ENCODE measurements around the gene ABCA7. TPM values are rescaled to one million over a fixed set of nuclear protein-coding genes. Genes with fewer than 3 reads are reported as not detected.
A peak's percentile ranks its signal among the peaks of the same experiment; 100 is the strongest.
"Not testable (repeated sequence)": the region's sequence is repeated elsewhere in the genome, so short reads cannot be mapped to it uniquely, and the experiment has no call there.

The ABCA7 gene
- total and polyA plus RNA-seq, 4 donors = 3.0 to 60.9 (median 4.8) TPM

GRCh38 chr19:1113986-1114483 is 74.1 kb downstream of the ABCA7 start:
- H3K36me3 ChIP-seq (ENCODE audit: control insufficient read depth in 4 of 4, insufficient read depth in 3 of 4, low read depth in 1 of 4, low read length in 3 of 4) = peaks cover 8 to 55% (median 37%) of the 10 kb centered on the region in 4 donors
- no peaks in the 10 kb centered on the region for H3K9me3 ChIP-seq (ENCODE audit: control insufficient read depth in 4 of 4, low read length in 3 of 4)
- H3K4me1 ChIP-seq (ENCODE audit: control insufficient read depth in 4 of 4, insufficient read depth in 4 of 4, low read length in 3 of 4) = peaks cover 8 to 21% (median 18%) of the 10 kb centered on the region in 4 donors
- H3K27me3 ChIP-seq (ENCODE audit: control insufficient read depth in 4 of 4, insufficient read depth in 4 of 4, low read length in 3 of 4) = no peaks in the 10 kb centered on the region
- H3K4me3 ChIP-seq (ENCODE audit: low read depth in 1 of 3, low read length in 3 of 3) = no peak overlapping the region
- no peak for TF ChIP-seq FOXA2 (IDR thresholded peaks at IDR 0.05)
- TF ChIP-seq RXRA (IDR thresholded peaks at IDR 0.05) = peak in 1 of 2 donors; percentile 4
- no peak for TF ChIP-seq HNF4G (IDR thresholded peaks at IDR 0.05)
- TF ChIP-seq HNF4A (conservative IDR thresholded peaks at IDR 0.05) = peak; percentile 51 to 68
- 81% methylated on average over 25 of the region's 25 CpGs for WGBS
- H3K9ac ChIP-seq (ENCODE audit: low read depth in 1 of 2, low read length in 2 of 2) = peak overlapping the region in 1 of 2 donors; percentile 64
- DNase-seq (ENCODE audit: low spot score) = no peak
- H3K27ac ChIP-seq (ENCODE audit: low read depth in 1 of 2, low read length in 2 of 2) = peak overlapping the region; percentile 66 to 81

GRCh38 chr19:1114728-1115127 is 74.8 kb downstream of the ABCA7 start:
- H3K9me3 ChIP-seq (ENCODE audit: control insufficient read depth in 4 of 4, low read length in 3 of 4); H3K4me3 ChIP-seq (ENCODE audit: low read depth in 1 of 3, low read length in 3 of 3); DNase-seq (ENCODE audit: low spot score); H3K27me3 ChIP-seq (ENCODE audit: control insufficient read depth in 4 of 4, insufficient read depth in 4 of 4, low read length in 3 of 4); H3K27ac ChIP-seq (ENCODE audit: low read depth in 1 of 2, low read length in 2 of 2); H3K9ac ChIP-seq (ENCODE audit: low read depth in 1 of 2, low read length in 2 of 2): not testable (repeated sequence)
- peaks cover 8 to 21% (median 18%) of the 10 kb centered on the region in 4 donors for H3K4me1 ChIP-seq (ENCODE audit: control insufficient read depth in 4 of 4, insufficient read depth in 4 of 4, low read length in 3 of 4)
- H3K36me3 ChIP-seq (ENCODE audit: control insufficient read depth in 4 of 4, insufficient read depth in 3 of 4, low read depth in 1 of 4, low read length in 3 of 4) = peaks cover 8 to 57% (median 37%) of the 10 kb centered on the region in 4 donors
- WGBS = 94% methylated on average over 9 of the region's 9 CpGs

Small RNA genes within 50 kb of the gene (small RNA-seq; reads per million reads assigned to genes)
- gene RNU6-2 = 0.35 reads per million, percentile 38 among the genes with 10 or more reads in this experiment

Other genes with a start within 250 kb of the ABCA7 start
- 100 to 1,000 TPM in 1 of 2 donors, 10 to 100 TPM in 1; 98.1 to 147 TPM for gene PTBP1, start 242.7 kb upstream of the ABCA7 start, total RNA-seq
- 10 to 100 TPM; 72.9 to 76.5 TPM for gene PTBP1, start 242.7 kb upstream of the ABCA7 start, polyA plus RNA-seq
- 1 to 10 TPM in 1 of 2 donors, not detected in 1; 3.1 TPM for gene PLPPR3, start 218.2 kb upstream of the ABCA7 start, total RNA-seq
- not detected for gene PLPPR3, start 218.2 kb upstream of the ABCA7 start, polyA plus RNA-seq
- 10 to 100 TPM in 1 of 2 donors, under 1 TPM in 1; 0.08 to 20.2 TPM for gene AZU1, start 212.3 kb upstream of the ABCA7 start, total RNA-seq
- 1 to 10 TPM in 1 of 2 donors, under 1 TPM in 1; 0.24 to 1.8 TPM for gene AZU1, start 212.3 kb upstream of the ABCA7 start, polyA plus RNA-seq
- gene PRTN3, start 199.1 kb upstream of the ABCA7 start, total RNA-seq = 100 to 1,000 TPM in 1 of 2 donors, under 1 TPM in 1; 0.17 to 225 TPM
- gene PRTN3, start 199.1 kb upstream of the ABCA7 start, polyA plus RNA-seq = 1 to 10 TPM in 1 of 2 donors, under 1 TPM in 1; 0.67 to 2.7 TPM
- 10 to 100 TPM in 1 of 2 donors, under 1 TPM in 1; 0.17 to 37.4 TPM for gene ELANE, start 187.8 kb upstream of the ABCA7 start, total RNA-seq
- 1 to 10 TPM in 1 of 2 donors, under 1 TPM in 1; 0.88 to 2.7 TPM for gene ELANE, start 187.8 kb upstream of the ABCA7 start, polyA plus RNA-seq
- 10 to 100 TPM; 13.2 to 14.1 TPM for gene CFD, start 180.4 kb upstream of the ABCA7 start, total RNA-seq
- 10 to 100 TPM in 1 of 2 donors, 1 to 10 TPM in 1; 4.5 to 20.2 TPM for gene CFD, start 180.4 kb upstream of the ABCA7 start, polyA plus RNA-seq
- gene MED16, start 146.9 kb upstream of the ABCA7 start, total RNA-seq = 10 to 100 TPM; 39.7 to 42.3 TPM
- gene MED16, start 146.9 kb upstream of the ABCA7 start, polyA plus RNA-seq = 10 to 100 TPM; 30.6 to 50.5 TPM
- gene RNU6-9, start 146.6 kb upstream of the ABCA7 start, total RNA-seq = not detected
- gene RNU6-9, start 146.6 kb upstream of the ABCA7 start, polyA plus RNA-seq = not detected
- 10 to 100 TPM; 17.4 to 72.4 TPM for gene R3HDM4, start 126.9 kb upstream of the ABCA7 start, total RNA-seq
- gene R3HDM4, start 126.9 kb upstream of the ABCA7 start, polyA plus RNA-seq = 10 to 100 TPM; 14.1 to 23.0 TPM
- gene KISS1R, start 122.8 kb upstream of the ABCA7 start, total RNA-seq = not detected
- gene KISS1R, start 122.8 kb upstream of the ABCA7 start, polyA plus RNA-seq = not detected
- gene ARID3A, start 114.1 kb upstream of the ABCA7 start, total RNA-seq = 10 to 100 TPM in 1 of 2 donors, 1 to 10 TPM in 1; 5.2 to 42.4 TPM
- 1 to 10 TPM in 1 of 2 donors, under 1 TPM in 1; 0.74 to 1.0 TPM for gene ARID3A, start 114.1 kb upstream of the ABCA7 start, polyA plus RNA-seq
- gene WDR18, start 55.8 kb upstream of the ABCA7 start, total RNA-seq = 10 to 100 TPM; 24.3 to 41.7 TPM
- gene WDR18, start 55.8 kb upstream of the ABCA7 start, polyA plus RNA-seq = 10 to 100 TPM; 33.8 to 45.3 TPM
- under 1 TPM in 1 of 2 donors, not detected in 1; 0.05 TPM for gene GRIN3B, start 39.7 kb upstream of the ABCA7 start, total RNA-seq
- gene GRIN3B, start 39.7 kb upstream of the ABCA7 start, polyA plus RNA-seq = not detected
- gene TMEM259, start 19.0 kb upstream of the ABCA7 start, total RNA-seq = 10 to 100 TPM; 34.3 to 80.3 TPM
- 10 to 100 TPM; 29.7 to 99.3 TPM for gene TMEM259, start 19.0 kb upstream of the ABCA7 start, polyA plus RNA-seq
- not detected for gene RNU6-2, start 18.6 kb upstream of the ABCA7 start, total RNA-seq
- gene RNU6-2, start 18.6 kb upstream of the ABCA7 start, polyA plus RNA-seq = not detected
- gene CNN2, start 13.5 kb upstream of the ABCA7 start, total RNA-seq = 10 to 100 TPM; 31.0 to 38.4 TPM
- 10 to 100 TPM; 10.1 to 22.6 TPM for gene CNN2, start 13.5 kb upstream of the ABCA7 start, polyA plus RNA-seq
- 10 to 100 TPM; 13.6 to 27.5 TPM for gene ARHGAP45, start 27.1 kb downstream of the ABCA7 start, total RNA-seq
- gene ARHGAP45, start 27.1 kb downstream of the ABCA7 start, polyA plus RNA-seq = 1 to 10 TPM; 3.3 to 5.8 TPM
- 100 to 1,000 TPM in 1 of 2 donors, 10 to 100 TPM in 1; 51.8 to 168 TPM for gene POLR2E, start 55.3 kb downstream of the ABCA7 start, total RNA-seq
- gene POLR2E, start 55.3 kb downstream of the ABCA7 start, polyA plus RNA-seq = 100 to 1,000 TPM; 175 to 211 TPM
- gene GPX4, start 63.9 kb downstream of the ABCA7 start, total RNA-seq = 100 to 1,000 TPM; 122 to 149 TPM
- gene GPX4, start 63.9 kb downstream of the ABCA7 start, polyA plus RNA-seq = 100 to 1,000 TPM; 447 to 558 TPM
- gene SBNO2, start 134.2 kb downstream of the ABCA7 start, total RNA-seq = 10 to 100 TPM; 11.0 to 25.0 TPM
- gene SBNO2, start 134.2 kb downstream of the ABCA7 start, polyA plus RNA-seq = 10 to 100 TPM in 1 of 2 donors, 1 to 10 TPM in 1; 2.2 to 19.1 TPM
- gene STK11, start 165.7 kb downstream of the ABCA7 start, total RNA-seq = 100 to 1,000 TPM in 1 of 2 donors, 10 to 100 TPM in 1; 40.6 to 126 TPM
- gene STK11, start 165.7 kb downstream of the ABCA7 start, polyA plus RNA-seq = 10 to 100 TPM in 1 of 2 donors, 1 to 10 TPM in 1; 3.0 to 30.3 TPM
- under 1 TPM; 0.05 to 0.25 TPM for gene CBARP, start 197.9 kb downstream of the ABCA7 start, total RNA-seq
- gene CBARP, start 197.9 kb downstream of the ABCA7 start, polyA plus RNA-seq = under 1 TPM in 1 of 2 donors, not detected in 1; 0.06 TPM
- 10 to 100 TPM; 20.2 to 44.5 TPM for gene ATP5F1D, start 201.6 kb downstream of the ABCA7 start, total RNA-seq
- 100 to 1,000 TPM; 246 to 315 TPM for gene ATP5F1D, start 201.6 kb downstream of the ABCA7 start, polyA plus RNA-seq
- 10 to 100 TPM in 1 of 2 donors, 1 to 10 TPM in 1; 9.1 to 22.9 TPM for gene MIDN, start 208.5 kb downstream of the ABCA7 start, total RNA-seq
- 10 to 100 TPM in 1 of 2 donors, 1 to 10 TPM in 1; 2.9 to 14.6 TPM for gene MIDN, start 208.5 kb downstream of the ABCA7 start, polyA plus RNA-seq
- gene CIRBP, start 229.2 kb downstream of the ABCA7 start, total RNA-seq = 100 to 1,000 TPM in 1 of 2 donors, 10 to 100 TPM in 1; 80.5 to 135 TPM
- 100 to 1,000 TPM in 1 of 2 donors, 10 to 100 TPM in 1; 41.1 to 113 TPM for gene CIRBP, start 229.2 kb downstream of the ABCA7 start, polyA plus RNA-seq
- 10 to 100 TPM; 14.6 to 15.7 TPM for gene FAM174C, start 235.4 kb downstream of the ABCA7 start, total RNA-seq
- gene FAM174C, start 235.4 kb downstream of the ABCA7 start, polyA plus RNA-seq = 10 to 100 TPM; 51.9 to 79.8 TPM
- gene EFNA2, start 245.8 kb downstream of the ABCA7 start, total RNA-seq = 1 to 10 TPM in 1 of 2 donors, under 1 TPM in 1; 0.98 to 6.2 TPM
- 1 to 10 TPM; 2.5 to 9.8 TPM for gene EFNA2, start 245.8 kb downstream of the ABCA7 start, polyA plus RNA-seq